ENCODE results near the gene CCDC172.
"Not testable (repeated sequence)": the region's sequence is repeated elsewhere in the genome, so short reads cannot be mapped to it uniquely, and the experiment has no call there.

The CCDC172 gene

DNA sequence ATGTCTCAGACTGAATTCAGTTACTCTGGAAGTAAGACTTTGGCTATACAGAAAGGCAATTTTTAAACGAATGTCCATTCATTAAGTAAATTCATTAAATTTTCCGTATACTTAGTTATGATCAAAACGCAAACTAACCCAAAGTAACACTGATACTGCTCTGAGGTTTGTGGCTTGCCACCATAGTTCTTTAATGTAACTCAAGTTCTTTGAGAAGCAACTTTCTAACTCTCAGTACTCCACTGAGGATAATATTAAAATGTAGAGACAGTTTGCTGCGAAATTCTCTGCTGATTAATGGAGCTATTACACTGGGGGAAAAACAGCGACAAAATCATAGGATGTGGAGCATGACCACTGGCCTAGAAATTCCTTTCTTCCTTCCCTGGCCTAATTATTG lies 58.0 kb downstream of the CCDC172 start:
- ATAC-seq (ENCODE audit: low read depth) (no peak), DNase-seq (ENCODE audit: low spot score in 2 of 2) (no peak)
- H3K27me3 Mint-ChIP-seq: no peaks in the 10 kb centered on the region
- no peak overlapping the region for H3K4me3 Mint-ChIP-seq
- no peaks in the 10 kb centered on the region for H3K9me3 Mint-ChIP-seq
- H3K27ac Mint-ChIP-seq: no peak overlapping the region
- H3K36me3 Mint-ChIP-seq: no peaks in the 10 kb centered on the region
- no peaks in the 10 kb centered on the region for H3K4me1 Mint-ChIP-seq

DNA sequence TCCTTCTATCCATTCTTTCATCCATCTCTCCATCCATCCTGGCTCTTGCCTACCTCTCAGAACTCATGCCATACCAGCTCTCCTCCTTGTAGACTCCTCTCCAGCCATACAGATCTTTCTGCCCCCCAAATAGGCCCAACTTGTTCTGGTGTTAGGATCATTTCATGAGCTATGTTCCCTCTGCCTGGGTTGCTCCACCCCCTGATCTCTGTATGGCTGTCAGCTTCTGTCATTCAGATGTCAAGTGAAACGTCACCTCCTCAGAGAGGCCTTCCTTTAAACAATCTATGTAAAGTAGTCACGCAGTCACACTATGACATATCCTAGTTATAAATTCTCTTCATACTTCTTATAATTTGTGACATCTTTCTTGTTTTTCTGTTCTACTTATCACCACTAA lies 61.1 kb downstream of the CCDC172 start:
- DNase-seq (ENCODE audit: low spot score in 2 of 2) (no peak), ATAC-seq (ENCODE audit: low read depth) (no peak)
- Mint-ChIP-seq H3K4me1 (no peaks in the 10 kb centered on the region), H3K27ac (no peak overlapping the region), H3K4me3 (no peak overlapping the region), H3K36me3 (no peaks in the 10 kb centered on the region), H3K9me3 (no peaks in the 10 kb centered on the region), H3K27me3 (no peaks in the 10 kb centered on the region)

DNA sequence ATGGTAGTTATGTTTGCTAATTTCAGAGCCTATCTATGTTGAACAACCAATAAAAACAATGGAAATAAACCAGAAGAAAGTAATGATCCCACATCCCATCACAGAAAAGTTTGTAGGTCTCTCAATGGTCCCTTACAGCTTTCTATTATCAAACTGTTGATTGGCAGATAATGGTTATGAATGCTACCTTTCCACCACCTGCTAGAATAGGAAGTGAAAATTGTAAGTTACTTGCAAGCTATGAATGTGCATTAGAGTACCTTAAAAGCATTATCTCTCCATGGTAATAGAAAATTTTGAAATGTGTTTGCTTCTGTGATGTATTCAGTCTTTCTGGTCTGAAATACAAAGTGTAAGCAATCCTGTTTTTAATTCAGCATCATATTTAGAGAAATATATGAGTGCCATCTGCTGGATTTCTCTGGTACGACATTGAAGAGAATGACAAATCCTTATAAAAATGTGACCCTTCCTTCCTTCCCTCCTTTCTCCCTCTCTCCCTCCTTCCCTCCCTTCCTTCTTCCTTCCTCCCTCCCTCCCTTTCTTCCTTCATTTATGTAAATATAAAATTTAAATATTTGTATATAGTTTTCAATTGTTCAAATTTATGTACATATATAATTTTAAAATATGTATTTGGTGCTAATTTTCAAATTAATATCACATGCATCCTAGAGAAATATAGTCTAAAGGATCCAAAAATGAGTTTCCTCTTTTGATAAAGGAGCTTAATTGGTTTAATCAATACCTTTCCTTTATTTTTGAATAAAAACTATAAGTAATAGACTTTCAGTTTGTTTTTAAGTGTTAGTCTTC lies 62.0 kb downstream of the CCDC172 start:
- no peaks in the 10 kb centered on the region for H3K9me3 Mint-ChIP-seq
- no peaks in the 10 kb centered on the region for H3K36me3 Mint-ChIP-seq
- no peak for DNase-seq (ENCODE audit: low spot score in 2 of 2)
- no peaks in the 10 kb centered on the region for H3K4me1 Mint-ChIP-seq
- no peak overlapping the region for H3K27ac Mint-ChIP-seq
- H3K4me3 Mint-ChIP-seq: no peak overlapping the region
- peaks cover 2% of the 10 kb centered on the region for H3K27me3 Mint-ChIP-seq
- no peak for ATAC-seq (ENCODE audit: low read depth)

DNA sequence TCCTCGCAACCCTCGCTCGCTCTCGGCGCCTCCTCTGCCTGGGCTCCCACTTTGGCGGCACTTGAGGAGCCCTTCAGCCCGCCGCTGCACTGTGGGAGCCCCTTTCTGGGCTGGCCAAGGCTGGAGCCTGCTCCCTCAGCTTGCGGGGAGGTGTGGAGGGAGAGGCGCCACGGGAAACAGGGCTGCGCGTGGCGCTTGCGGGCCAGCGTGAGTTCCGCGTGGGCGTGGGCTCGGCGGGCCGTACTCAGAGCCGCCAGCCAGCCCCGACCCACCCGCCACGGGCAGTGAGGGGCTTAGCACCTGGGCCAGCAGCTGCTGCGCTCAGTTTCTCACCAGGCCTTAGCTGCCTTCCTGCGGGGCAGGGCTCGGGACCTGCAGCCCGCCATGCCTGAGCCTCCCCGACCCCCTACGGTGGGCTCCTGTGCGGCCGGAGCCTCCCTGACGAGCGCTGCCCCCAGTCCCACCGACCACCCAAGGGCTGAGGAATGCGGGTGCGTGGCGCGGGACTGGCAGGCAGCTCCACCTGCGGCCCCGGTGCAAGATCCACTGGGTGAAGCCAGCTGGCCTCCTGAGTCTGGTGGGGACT lies 69.1 kb downstream of the CCDC172 start:
- not testable (repeated sequence) for H3K4me1 Mint-ChIP-seq; H3K4me3 Mint-ChIP-seq; H3K9me3 Mint-ChIP-seq; DNase-seq (ENCODE audit: low spot score in 2 of 2); ATAC-seq (ENCODE audit: low read depth); H3K27ac Mint-ChIP-seq; H3K36me3 Mint-ChIP-seq; H3K27me3 Mint-ChIP-seq

DNA sequence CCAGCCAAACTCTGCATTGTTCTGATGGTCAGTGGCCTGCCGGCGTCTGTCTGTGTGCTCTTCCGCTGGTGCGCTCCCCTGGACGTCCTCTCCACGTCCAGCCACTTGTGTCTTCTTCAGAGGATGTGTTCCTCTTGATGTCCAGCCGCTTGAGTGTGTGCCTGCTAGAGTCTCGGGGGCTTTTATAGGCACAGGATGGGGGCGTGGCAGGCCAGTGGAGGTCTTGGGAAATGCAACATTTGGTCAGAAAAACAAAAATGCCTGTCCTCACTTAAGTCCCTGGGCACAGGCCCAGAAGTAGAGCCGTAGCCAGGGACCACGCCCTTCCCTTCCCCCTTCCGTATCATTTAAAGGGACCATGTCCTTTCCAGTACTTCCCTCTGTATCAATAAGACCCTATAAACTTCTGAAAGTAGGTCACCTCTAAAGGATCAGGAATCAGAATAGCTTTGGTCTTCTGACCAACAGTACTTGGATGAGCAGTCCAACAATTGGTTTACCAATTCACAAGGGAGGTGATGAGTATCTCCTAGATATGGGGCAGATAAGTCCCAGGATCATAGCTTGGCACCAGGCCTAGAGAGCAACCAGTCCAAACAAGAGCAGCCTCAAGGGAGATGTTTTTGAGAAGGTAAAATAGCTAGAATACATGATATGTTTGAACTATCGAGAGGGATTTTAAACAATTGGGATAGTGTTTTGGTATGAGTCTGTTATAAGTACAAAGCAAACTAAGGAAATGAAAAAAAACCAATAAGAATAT lies 71.2 kb downstream of the CCDC172 start:
- ATAC-seq (ENCODE audit: low read depth) (no peak), DNase-seq (ENCODE audit: low spot score in 2 of 2) (no peak)
- Mint-ChIP-seq H3K27ac (no peak overlapping the region), H3K36me3 (no peaks in the 10 kb centered on the region), H3K4me3 (no peak overlapping the region), H3K27me3 (peaks cover 2% of the 10 kb centered on the region), H3K9me3 (no peaks in the 10 kb centered on the region), H3K4me1 (no peaks in the 10 kb centered on the region)

DNA sequence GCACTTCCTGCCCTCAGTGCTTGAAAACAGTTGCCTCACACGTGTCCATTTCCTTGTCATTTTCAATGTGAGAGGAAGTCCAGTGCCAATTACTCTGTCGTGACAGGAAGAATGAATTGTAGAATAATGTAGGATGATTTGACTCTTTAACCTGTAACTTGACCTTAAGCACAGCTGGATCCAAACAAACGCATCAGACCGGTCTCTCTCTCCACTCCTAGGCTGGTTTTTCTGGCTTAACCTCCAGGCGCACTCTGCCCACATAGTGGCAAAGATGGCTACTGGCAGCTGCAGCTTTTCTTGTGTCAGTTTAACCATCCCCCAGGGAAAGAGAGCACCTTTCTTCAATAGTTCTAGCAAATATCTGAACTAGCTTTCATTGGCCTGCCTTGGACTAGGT lies 74.0 kb downstream of the CCDC172 start:
- Mint-ChIP-seq H3K4me3 (no peak overlapping the region), H3K27me3 (no peaks in the 10 kb centered on the region), H3K36me3 (no peaks in the 10 kb centered on the region), H3K9me3 (peaks cover 2% of the 10 kb centered on the region), H3K4me1 (no peaks in the 10 kb centered on the region), H3K27ac (no peak overlapping the region)
- no peak for ATAC-seq (ENCODE audit: low read depth)
- no peak for DNase-seq (ENCODE audit: low spot score in 2 of 2)

DNA sequence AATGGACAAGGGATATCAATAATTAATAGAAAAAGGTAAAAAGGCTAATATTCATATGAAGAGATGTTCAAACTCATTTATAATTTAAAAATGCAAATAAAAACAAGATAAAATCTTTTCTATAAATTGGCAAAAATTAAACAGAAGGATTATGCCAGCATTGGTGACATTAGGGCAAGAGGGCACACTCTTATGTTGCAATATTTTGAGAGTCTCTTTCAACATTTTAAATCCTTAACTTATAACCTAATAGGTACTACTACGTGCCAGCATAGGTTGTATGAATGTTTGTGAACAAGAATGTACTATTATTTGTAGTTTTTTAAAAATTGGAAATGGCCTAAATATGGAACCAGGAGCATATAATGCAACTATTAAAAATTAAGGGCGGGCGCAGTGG lies 78.6 kb downstream of the CCDC172 start:
- Mint-ChIP-seq H3K9me3 (peaks cover 4% of the 10 kb centered on the region), H3K4me3 (no peak overlapping the region), H3K27ac (no peak overlapping the region), H3K36me3 (no peaks in the 10 kb centered on the region), H3K4me1 (no peaks in the 10 kb centered on the region), H3K27me3 (no peaks in the 10 kb centered on the region)
- ATAC-seq (ENCODE audit: low read depth) (no peak), DNase-seq (ENCODE audit: low spot score in 2 of 2) (no peak)

DNA sequence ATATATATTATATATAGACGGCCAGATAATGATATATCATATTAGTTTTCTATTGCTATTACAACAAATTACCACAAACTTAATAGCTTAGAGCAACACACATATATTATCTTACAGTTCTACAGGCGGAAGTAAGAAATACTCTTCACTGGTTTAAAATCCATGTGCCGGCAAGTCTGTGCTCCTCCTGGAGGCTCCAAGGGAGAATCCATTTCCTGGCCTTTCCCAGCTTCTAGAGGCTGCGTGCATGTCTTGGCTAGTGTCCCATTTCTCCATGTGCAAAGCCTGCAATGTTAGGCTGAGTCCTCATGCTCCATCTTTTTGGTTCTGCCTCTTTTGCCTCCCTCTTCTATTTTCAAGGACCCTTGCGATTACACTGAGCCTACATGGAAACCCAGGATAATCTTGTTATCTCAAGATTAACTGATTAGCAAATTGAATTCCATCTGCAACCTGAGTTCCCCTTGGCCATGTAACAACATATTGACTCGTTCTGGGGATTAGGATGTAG lies 79.5 kb downstream of the CCDC172 start:
- DNase-seq (ENCODE audit: low spot score in 2 of 2) (no peak), ATAC-seq (ENCODE audit: low read depth) (no peak)
- H3K27me3 Mint-ChIP-seq: no peaks in the 10 kb centered on the region
- H3K36me3 Mint-ChIP-seq: no peaks in the 10 kb centered on the region
- no peaks in the 10 kb centered on the region for H3K4me1 Mint-ChIP-seq
- peaks cover 4% of the 10 kb centered on the region for H3K9me3 Mint-ChIP-seq
- no peak overlapping the region for H3K27ac Mint-ChIP-seq
- H3K4me3 Mint-ChIP-seq: no peak overlapping the region

DNA sequence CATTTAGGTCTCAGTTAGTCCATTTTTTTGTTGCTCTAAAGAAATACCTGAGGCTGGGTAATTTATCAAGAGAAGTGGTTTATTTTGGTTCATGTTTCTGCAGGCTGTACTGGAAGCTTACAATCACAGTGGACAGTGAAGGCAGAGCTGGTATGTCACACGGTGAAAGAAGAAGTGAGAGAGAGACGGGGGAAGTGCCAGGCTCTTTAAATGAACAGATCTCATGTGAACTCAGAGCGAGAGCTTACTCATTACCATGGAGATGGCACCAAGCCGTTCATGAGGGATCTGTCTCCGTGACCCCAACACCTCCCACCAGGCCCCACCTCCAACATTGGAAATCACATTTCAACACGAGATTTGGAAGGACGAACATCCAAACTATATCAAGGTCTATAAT lies 84.5 kb downstream of the CCDC172 start:
- DNase-seq (ENCODE audit: low spot score in 2 of 2) (no peak), ATAC-seq (ENCODE audit: low read depth) (no peak)
- Mint-ChIP-seq H3K27me3 (no peaks in the 10 kb centered on the region), H3K9me3 (peaks cover 2% of the 10 kb centered on the region), H3K36me3 (no peaks in the 10 kb centered on the region), H3K4me3 (no peak overlapping the region), H3K27ac (no peak overlapping the region), H3K4me1 (no peaks in the 10 kb centered on the region)

DNA sequence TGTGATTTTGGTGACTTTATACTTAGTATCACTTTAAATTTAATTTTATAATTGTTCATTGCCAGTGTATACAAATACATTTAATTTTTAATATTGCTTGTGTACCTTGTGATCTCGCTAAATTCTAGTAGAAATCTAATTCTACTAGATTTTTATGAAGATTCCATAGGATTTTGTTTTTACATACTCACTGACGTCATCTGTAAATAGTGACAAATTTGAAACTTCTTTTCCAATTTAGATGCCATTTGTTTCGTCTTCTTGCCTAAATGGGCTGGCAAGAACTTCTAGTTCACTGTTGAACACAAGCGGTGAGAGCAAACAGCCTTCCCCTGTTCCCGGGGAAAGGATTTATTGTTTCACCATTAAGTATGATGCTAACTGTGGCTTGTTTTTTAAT lies 86.1 kb downstream of the CCDC172 start:
- no peaks in the 10 kb centered on the region for H3K4me1 Mint-ChIP-seq
- no peak overlapping the region for H3K4me3 Mint-ChIP-seq
- H3K27me3 Mint-ChIP-seq: no peaks in the 10 kb centered on the region
- no peak overlapping the region for H3K27ac Mint-ChIP-seq
- H3K36me3 Mint-ChIP-seq: no peaks in the 10 kb centered on the region
- DNase-seq (ENCODE audit: low spot score in 2 of 2): no peak
- H3K9me3 Mint-ChIP-seq: peaks cover 2% of the 10 kb centered on the region
- ATAC-seq (ENCODE audit: low read depth): no peak

DNA sequence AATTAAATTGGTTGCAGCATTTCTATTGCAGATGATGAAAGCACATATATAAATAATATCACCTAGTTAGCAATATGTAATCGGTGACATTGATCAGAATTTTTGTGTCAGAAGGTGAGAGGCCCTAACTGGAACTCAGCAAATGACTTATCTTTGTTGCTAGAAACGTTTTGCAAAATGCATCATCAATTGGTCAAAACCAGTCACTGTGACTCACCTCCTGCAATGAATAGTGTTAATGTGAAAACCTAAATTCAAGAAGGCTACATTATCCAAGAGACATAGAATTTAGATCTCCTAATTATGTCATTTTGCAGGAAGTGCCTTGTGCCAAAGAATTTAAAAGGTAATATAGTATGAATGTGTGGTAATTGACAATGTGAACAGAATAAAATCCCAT lies 93.6 kb downstream of the CCDC172 start:
- Mint-ChIP-seq H3K36me3 (no peaks in the 10 kb centered on the region), H3K4me3 (no peak overlapping the region), H3K27ac (no peak overlapping the region), H3K27me3 (no peaks in the 10 kb centered on the region), H3K9me3 (no peaks in the 10 kb centered on the region), H3K4me1 (no peaks in the 10 kb centered on the region)
- ATAC-seq (ENCODE audit: low read depth): no peak
- DNase-seq (ENCODE audit: low spot score in 2 of 2): no peak

DNA sequence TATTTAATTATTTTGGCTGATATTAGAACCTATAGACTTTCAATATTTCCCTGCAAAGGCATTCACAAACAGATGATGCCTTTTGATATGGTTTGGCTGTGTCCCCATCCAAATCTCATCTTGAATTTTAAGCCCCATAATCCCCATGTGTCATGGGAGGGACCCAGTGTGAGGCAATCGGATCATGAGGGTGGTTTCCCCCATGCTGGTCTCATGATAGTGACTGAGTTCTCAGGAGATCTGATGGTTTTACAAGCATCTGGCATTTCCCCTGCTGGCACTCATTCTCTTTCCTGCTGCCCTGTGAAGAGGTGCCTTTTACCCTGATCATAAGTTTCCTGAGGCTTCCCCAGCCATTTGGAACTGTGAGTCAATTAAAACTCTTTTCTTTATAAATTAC lies 94.1 kb downstream of the CCDC172 start:
- H3K27ac Mint-ChIP-seq: no peak overlapping the region

DNA sequence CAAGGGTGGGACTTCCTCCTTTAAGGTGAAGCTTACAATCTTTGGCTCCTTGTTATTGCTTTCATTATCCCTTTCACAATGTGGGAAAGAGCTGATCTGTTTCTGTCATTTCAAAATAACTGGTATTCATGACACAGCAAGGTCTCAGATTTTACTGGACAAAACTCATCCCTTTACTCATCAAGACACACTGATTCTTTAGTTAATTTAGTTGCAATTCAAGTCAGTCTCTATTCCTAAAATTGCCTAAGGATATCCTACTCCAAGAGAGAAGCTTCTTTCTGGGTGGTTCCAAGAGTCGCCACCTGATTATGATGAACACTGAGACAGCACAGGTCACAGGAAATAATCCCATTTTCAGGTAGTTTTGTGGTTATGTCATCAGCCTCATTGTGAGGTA lies 97.6 kb downstream of the CCDC172 start:
- Mint-ChIP-seq H3K4me1 (no peaks in the 10 kb centered on the region), H3K36me3 (no peaks in the 10 kb centered on the region), H3K27me3 (peaks cover 3% of the 10 kb centered on the region), H3K4me3 (no peak overlapping the region), H3K27ac (no peak overlapping the region), H3K9me3 (no peaks in the 10 kb centered on the region)
- ATAC-seq (ENCODE audit: low read depth): no peak
- DNase-seq (ENCODE audit: low spot score in 2 of 2): no peak

More for the DNA sequence above, 94.1 kb downstream of the CCDC172 start:
- no peak overlapping the region for H3K4me3 Mint-ChIP-seq
- ATAC-seq (ENCODE audit: low read depth): no peak
- no peak for DNase-seq (ENCODE audit: low spot score in 2 of 2)
- H3K9me3 Mint-ChIP-seq: no peaks in the 10 kb centered on the region
- no peaks in the 10 kb centered on the region for H3K36me3 Mint-ChIP-seq
- H3K27me3 Mint-ChIP-seq: no peaks in the 10 kb centered on the region
- H3K4me1 Mint-ChIP-seq: no peaks in the 10 kb centered on the region

DNA sequence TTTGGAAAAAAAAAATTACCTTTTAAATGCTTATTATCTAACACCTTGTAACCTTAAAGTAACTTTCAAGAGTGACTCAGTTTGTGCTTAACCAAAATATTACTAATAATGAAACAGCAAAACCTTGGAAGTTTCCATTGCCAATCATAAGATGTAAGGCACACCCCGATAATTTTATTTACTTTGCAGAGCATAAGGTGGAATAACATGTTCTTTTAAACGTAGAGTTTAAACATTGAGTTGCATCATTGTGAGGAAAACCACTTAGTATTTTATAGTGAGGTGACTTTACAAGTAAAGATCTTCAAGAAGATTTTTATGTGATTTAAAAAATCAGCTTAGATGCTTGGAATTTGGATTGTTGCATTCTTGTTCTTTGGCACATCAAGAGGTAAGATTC lies 103.4 kb downstream of the CCDC172 start, which contains the start of gene PNLIPRP3:
Gene PNLIPRP3, plus strand, starts transcription at position 177 of the 400 bp plus-strand sequence. Its CDS starts 166 bp downstream, at position 343.
- H3K36me3 Mint-ChIP-seq: no peaks in the 10 kb centered on the region
- H3K9me3 Mint-ChIP-seq: no peaks in the 10 kb centered on the region
- H3K4me3 Mint-ChIP-seq: no peak within 1 kb of the TSS
- DNase-seq (ENCODE audit: low spot score in 2 of 2): no peak
- no peak within 1 kb of the TSS for H3K27ac Mint-ChIP-seq
- ATAC-seq (ENCODE audit: low read depth): no peak
- H3K27me3 Mint-ChIP-seq: peaks cover 3% of the 10 kb centered on the region
- no peaks in the 10 kb centered on the region for H3K4me1 Mint-ChIP-seq
